IMR-90 (cell line): ENCODE data around the gene PTPRN2. TPM values are rescaled to one million over a fixed set of nuclear protein-coding genes. Genes with fewer than 3 reads are reported as not detected.

Experiments
- ATAC-seq: fragments of 200-7000 bp; cut with Tn5 transposase; 2 replicates; pipeline ENCODE4 v1.9.1; 2020; ENCODE audit warnings: low read depth, mild to moderate bottlenecking, moderate library complexity
- BruUV-seq: library from RNA; stranded (reverse); fragments of 400-500 nt; replicated peaks from 2 replicates; lab custom pipeline; 2021; lab: Mats Ljungman, UMichigan
- CTCF ChIA-PET: fragments of 300-600 bp; formaldehyde crosslinking; extraction: SDS; loops from one replicate; lab custom pipeline; 2021; ENCODE audit warnings: antibody characterized with exemption; lab: Yijun Ruan, JAX
- POLR2A ChIA-PET: fragments of 300-600 bp; sonication (Branson Sonifier 250); formaldehyde crosslinking; loops from one replicate; lab custom pipeline; 2022; ENCODE audit warnings: antibody characterized with exemption; ENCODE audit not compliant: unreplicated experiment; lab: Charles Lee
- DNase-seq: peaks from one replicate; pipeline ENCODE4 v3.0.0; 2013
- H2AFZ ChIP-seq: replicated peaks from 2 replicates; pipeline ENCODE3; 2013; ENCODE audit warnings: low read length, mild to moderate bottlenecking; ENCODE audit not compliant: poor library complexity
- H2AK5ac ChIP-seq: 2 replicates; pipeline ENCODE4 v1.6.1; 2013; ENCODE audit warnings: low read depth, low read length, inconsistent platforms
- H2AK9ac ChIP-seq: replicated peaks from 2 replicates; pipeline ENCODE3; 2013; ENCODE audit warnings: mild to moderate bottlenecking, low read depth, low read length, moderate library complexity; ENCODE audit not compliant: poor library complexity
- H2BK120ac ChIP-seq: 2 replicates; pipeline ENCODE4 v1.6.1; 2013; ENCODE audit warnings: low read depth, low read length, inconsistent platforms
- H2BK15ac ChIP-seq: 3 replicates; pipeline ENCODE4 v1.6.1; 2013; ENCODE audit warnings: low read depth, low read length, inconsistent platforms
- H2BK20ac ChIP-seq: 2 replicates; pipeline ENCODE4 v1.6.1; 2013; ENCODE audit warnings: low read depth, mild to moderate bottlenecking, inconsistent platforms, low read length, moderate library complexity
- H2BK5ac ChIP-seq: 2 replicates; pipeline ENCODE4 v1.6.1; 2013; ENCODE audit warnings: mild to moderate bottlenecking, low read depth, low read length, inconsistent platforms; ENCODE audit not compliant: poor library complexity, severe bottlenecking
- H3K14ac ChIP-seq: replicated peaks from 2 replicates; pipeline ENCODE4 v1.6.1; 2013; ENCODE audit warnings: low read depth, low read length, inconsistent platforms
- H3K18ac ChIP-seq: 2 replicates; pipeline ENCODE4 v1.6.1; 2013; ENCODE audit warnings: low read depth, low read length, control low read depth
- H3K23ac ChIP-seq: 2 replicates; pipeline ENCODE4 v1.6.1; 2013; ENCODE audit warnings: low read depth, low read length, inconsistent platforms
- H3K27ac ChIP-seq: 2 replicates; pipeline ENCODE4 v1.5.1; 2013; ENCODE audit warnings: mild to moderate bottlenecking, control low read depth, low read length; ENCODE audit not compliant: insufficient read depth
- H3K27me3 ChIP-seq: 2 replicates; pipeline ENCODE4 v1.6.1; 2013; ENCODE audit warnings: low read length; ENCODE audit not compliant: control insufficient read depth, insufficient read depth
- H3K36me3 ChIP-seq: 2 replicates; pipeline ENCODE4 v1.6.1; 2013; ENCODE audit warnings: low read length, mixed read lengths; ENCODE audit not compliant: control insufficient read depth, insufficient read depth
- H3K4ac ChIP-seq: 2 replicates; pipeline ENCODE4 v1.6.1; 2013; ENCODE audit warnings: low read depth, low read length, inconsistent platforms
- H3K4me1 ChIP-seq: 2 replicates; pipeline ENCODE4 v1.6.1; 2013; ENCODE audit warnings: low read length, mixed read lengths; ENCODE audit not compliant: control insufficient read depth, insufficient read depth
- H3K4me2 ChIP-seq: 2 replicates; pipeline ENCODE4 v1.6.1; 2013; ENCODE audit warnings: low read depth, mild to moderate bottlenecking, control low read depth, low read length, moderate library complexity
- H3K4me3 ChIP-seq: 2 replicates; pipeline ENCODE4 v1.5.1; 2013; ENCODE audit warnings: low read depth, mild to moderate bottlenecking, control low read depth, low read length, moderate library complexity; ENCODE audit not compliant: insufficient read depth
- H3K56ac ChIP-seq: 2 replicates; pipeline ENCODE4 v1.6.1; 2013; ENCODE audit warnings: low read length, inconsistent platforms; ENCODE audit not compliant: insufficient read depth; ENCODE audit errors: extremely low read depth
- H3K79me1 ChIP-seq, 2 experiments: 2 replicates each; pipeline ENCODE4 v1.6.1; 2013; ENCODE audit warnings: low read length in 2 of 2, inconsistent platforms in 1 of 2, low read depth in 1 of 2
- H3K9ac ChIP-seq: 2 replicates; pipeline ENCODE4 v1.6.1; 2013; ENCODE audit warnings: low read depth, low read length, control low read depth
- H3K9me1 ChIP-seq: 2 replicates; pipeline ENCODE4 v1.6.1; 2013; ENCODE audit warnings: low read length, inconsistent platforms; ENCODE audit not compliant: insufficient read depth
- H3K9me3 ChIP-seq: 2 replicates; pipeline ENCODE4 v1.6.1; 2013; ENCODE audit warnings: low read length; ENCODE audit not compliant: control insufficient read depth, insufficient read depth
- H4K20me1 ChIP-seq: 2 replicates; pipeline ENCODE4 v1.6.1; 2013; ENCODE audit warnings: low read length, inconsistent platforms; ENCODE audit not compliant: insufficient read depth
- H4K5ac ChIP-seq: 2 replicates; pipeline ENCODE4 v1.6.1; 2013; ENCODE audit warnings: mild to moderate bottlenecking, low read depth, low read length, control low read depth
- H4K8ac ChIP-seq, 2 experiments: 2 replicates each; pipeline ENCODE4 v1.6.1; 2013; ENCODE audit warnings: low read depth in 2 of 2, low read length in 2 of 2, control low read depth in 1 of 2, inconsistent platforms in 1 of 2
- H4K91ac ChIP-seq: 2 replicates; pipeline ENCODE4 v1.6.1; 2013; ENCODE audit warnings: low read depth, low read length, inconsistent platforms; ENCODE audit not compliant: insufficient read depth
- MAFK ChIP-seq: IDR thresholded peaks from 2 replicates; pipeline ENCODE4 v1.6.1; 2012; ENCODE audit warnings: low read depth, low read length, improper control_type of control experiment
- MXI1 ChIP-seq: IDR thresholded peaks from 2 replicates; pipeline ENCODE4 v1.6.1; 2012; ENCODE audit warnings: low read depth, mild to moderate bottlenecking, low read length, moderate library complexity, borderline replicate concordance
- RCOR1 ChIP-seq: IDR thresholded peaks from 2 replicates; pipeline ENCODE4 v1.6.1; 2012; ENCODE audit warnings: mild to moderate bottlenecking, low read length, improper control_type of control experiment; ENCODE audit not compliant: insufficient replicate concordance
- SMC3 ChIP-seq: fragments of 150-350 bp; IDR thresholded peaks from 2 replicates; pipeline ENCODE4 v1.6.1; 2016; ENCODE audit warnings: low read depth, mild to moderate bottlenecking, antibody characterized with exemption, low read length, moderate library complexity
- WGBS, 2 experiments: methylation state at CpG; one replicate each; pipeline versions ENCODE4 v1.1.5 to v1.1.7; 2013; ENCODE audit warnings: missing lambda C conversion rate in 2 of 2; ENCODE audit not compliant: insufficient read length in 1 of 2; ENCODE audit errors: extremely low coverage in 2 of 2; 5-methylcytosine and 5-hydroxymethylcytosine counted together
- dilution Hi-C: fragments of 300-500 bp; cut with HindIII; formaldehyde crosslinking; loops from one replicate; pipeline ENCODE4 v1.14.3; 2018; ENCODE audit warnings: low sequenced_read_pairs; ENCODE audit not compliant: unreplicated experiment
- in situ Hi-C: fragments of 300-500 bp; cut with MboI; formaldehyde crosslinking; loops from 3 replicates; pipeline ENCODE4 v1.14.3; 2019; ENCODE audit warnings: low sequenced_read_pairs, inconsistent platforms, mixed read lengths
- intact Hi-C: fragments of 100-400 bp; cut with micrococcal nuclease; formaldehyde crosslinking; loops from 2 replicates; pipeline ENCODE4 v1.10.0; 2022
- polyA plus RNA-seq, 3 experiments: library from polyadenylated mRNA; depleted of rRNA; stranded (reverse); fragments of >200 nt; gene quantifications; 2 replicates each; pipeline ENCODE4 v1.2.3, GENCODE V29; 2012; ENCODE audit warnings: low replicate concordance in 1 of 3
- total RNA-seq: library from RNA; depleted of rRNA; stranded (reverse); fragments of >200 nt; gene quantifications from 2 replicates; pipeline ENCODE4 v1.2.3, GENCODE V29; 2012

The PTPRN2 gene
- total and polyA plus RNA-seq, 2 of the 4 experiments (the other 2 are of a cell fraction), result 0.03 TPM; not detected in 1

GRCh38 chr7:157793087-157793353 is 794.6 kb downstream of the PTPRN2 start:
- no peak for TF ChIP-seq SMC3
- TF ChIP-seq MXI1, result no peak
- no peak for TF ChIP-seq MAFK
- TF ChIP-seq RCOR1, result no peak
- Histone ChIP-seq H3K18ac (no peak overlapping the region), H3K27ac (no peak overlapping the region), H2BK20ac (no peak overlapping the region), H3K9me3 (peaks cover 61% of the 10 kb centered on the region), H3K4me3 (no peak overlapping the region), H4K91ac (no peak overlapping the region), H3K9ac (no peak overlapping the region), H3K56ac (no peak overlapping the region), H3K79me1 (no peaks in the 10 kb centered on the region), H3K4me1 (no peaks in the 10 kb centered on the region), H2AFZ (no peak overlapping the region), H2AK9ac (no peak overlapping the region), H2BK15ac (no peak overlapping the region), H4K5ac (no peak overlapping the region), H3K14ac (no peak overlapping the region), H3K9me1 (no peaks in the 10 kb centered on the region), H3K4ac (no peak overlapping the region), H2AK5ac (no peak overlapping the region), H4K8ac (no peak overlapping the region), H3K4me2 (no peak overlapping the region), H4K20me1 (no peaks in the 10 kb centered on the region), H3K27me3 (no peaks in the 10 kb centered on the region), H2BK120ac (no peak overlapping the region), H3K36me3 (no peaks in the 10 kb centered on the region), H2BK5ac (no peak overlapping the region), H3K23ac (no peak overlapping the region)
- dilution Hi-C loops (no loop called here), in situ Hi-C loops (no loop called here), intact Hi-C loops (no loop called here)
- no TSS peak for BruUV-seq
- no CpG with 5 or more reads among the region's 10 CpGs for WGBS, 2 experiments
- ChIA-PET CTCF (no interaction called here), POLR2A (no interaction called here)
- ATAC-seq (no peak), DNase-seq (no peak)
